GM18519 (cell line): ENCODE results near the gene RIOX2.

ENCODE experiments used
- ATAC-seq: cut with Tn5 transposase; IDR thresholded peaks from one replicate; pipeline ENCODE4 v1.9.1; 2021; ENCODE audit warnings: mild to moderate bottlenecking, moderate library complexity; ENCODE audit not compliant: unreplicated experiment, low FRiP score

Gene RIOX2

GRCh38 chr3:97991293-97991682 is 19.1 kb upstream of the RIOX2 start:
- no peak for ATAC-seq

DNA sequence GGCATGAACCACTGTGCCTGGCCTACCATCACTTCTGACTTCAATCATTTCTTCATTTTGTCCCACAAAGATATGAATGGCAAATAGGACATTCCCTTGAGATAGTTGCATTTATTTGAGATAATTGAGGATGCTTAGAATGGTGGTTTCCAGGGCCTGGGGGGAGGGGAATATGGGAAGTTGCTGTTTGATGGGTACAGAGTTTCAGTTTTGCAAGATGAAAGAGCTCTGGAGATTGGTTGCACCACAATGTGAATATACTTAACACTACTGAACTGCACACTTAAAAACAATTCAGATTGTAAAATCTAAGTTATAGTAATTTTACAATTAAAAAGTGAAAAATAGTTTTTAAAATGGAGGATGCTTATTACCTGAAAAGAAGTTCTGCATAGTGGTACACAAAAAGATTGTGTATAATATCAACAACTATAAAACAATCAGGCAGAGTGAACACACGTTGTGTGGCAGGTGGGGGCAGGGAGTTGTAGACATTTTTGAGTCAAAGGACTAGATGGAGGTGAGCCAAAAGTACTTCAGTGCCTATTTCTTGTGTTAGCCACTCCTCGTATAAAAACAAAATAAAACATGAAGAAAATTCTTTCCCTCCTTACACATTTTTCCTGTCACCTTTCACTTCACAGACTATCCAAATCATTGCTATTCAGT is 18.5 kb upstream of the RIOX2 start:
- ATAC-seq = no peak

GRCh38 chr3:97988784-97989568 is 16.7 kb upstream of the RIOX2 start:
- no peak for ATAC-seq

- no peak for ATAC-seq
Measured at GRCh38 chr3:97987306-97987705, 15.1 kb upstream of the RIOX2 start.

DNA sequence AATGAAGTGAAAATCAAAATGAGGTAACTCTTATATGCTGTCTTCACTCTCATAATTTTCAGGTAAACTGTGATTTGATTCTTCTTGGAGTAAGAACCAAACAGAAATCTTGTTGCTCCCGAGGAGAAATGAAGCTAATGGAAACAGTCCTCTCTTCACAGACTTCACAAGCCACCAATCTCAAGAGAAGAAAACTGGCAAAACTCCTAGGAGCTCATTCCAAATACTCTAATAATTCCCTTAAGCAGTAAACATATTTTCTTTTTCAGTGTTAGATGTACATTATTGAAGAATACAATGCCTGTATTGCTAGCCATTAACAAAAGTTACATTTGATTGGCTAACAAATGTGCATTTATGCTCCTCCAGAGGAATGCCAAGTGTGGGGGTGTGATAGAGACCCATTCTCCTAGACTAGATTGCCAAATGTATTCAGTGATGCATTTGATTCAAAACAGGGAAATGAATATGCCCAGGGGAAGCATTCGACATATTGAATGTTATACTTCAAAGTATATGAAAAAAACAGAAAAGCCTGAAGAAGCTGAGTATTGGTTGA is 11.8 kb upstream of the RIOX2 start:
- ATAC-seq = no peak

- ATAC-seq = no peak
Measured at GRCh38 chr3:97981886-97982285, 9.7 kb upstream of the RIOX2 start.

GRCh38 chr3:97979610-97980009 is 7.4 kb upstream of the RIOX2 start:
- ATAC-seq = no peak

DNA sequence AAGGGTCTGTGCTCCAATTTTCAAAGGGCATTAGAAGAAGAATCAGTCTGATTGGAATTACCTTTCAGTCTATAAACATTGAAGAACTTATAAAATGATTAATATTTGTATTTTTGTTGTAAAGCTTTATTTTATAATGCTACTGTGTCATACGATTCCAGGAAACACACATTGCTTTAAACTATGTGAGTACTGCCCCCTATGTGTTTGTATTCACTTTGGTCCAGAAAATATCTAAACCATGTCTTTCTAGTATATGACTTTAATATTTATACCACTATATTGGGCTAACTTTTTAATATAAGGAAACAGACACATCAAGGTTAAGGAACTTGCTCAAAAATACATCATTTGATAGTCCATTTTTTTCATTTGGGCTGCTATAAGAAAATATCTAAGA is 3.2 kb upstream of the RIOX2 start:
- ATAC-seq = no peak

DNA sequence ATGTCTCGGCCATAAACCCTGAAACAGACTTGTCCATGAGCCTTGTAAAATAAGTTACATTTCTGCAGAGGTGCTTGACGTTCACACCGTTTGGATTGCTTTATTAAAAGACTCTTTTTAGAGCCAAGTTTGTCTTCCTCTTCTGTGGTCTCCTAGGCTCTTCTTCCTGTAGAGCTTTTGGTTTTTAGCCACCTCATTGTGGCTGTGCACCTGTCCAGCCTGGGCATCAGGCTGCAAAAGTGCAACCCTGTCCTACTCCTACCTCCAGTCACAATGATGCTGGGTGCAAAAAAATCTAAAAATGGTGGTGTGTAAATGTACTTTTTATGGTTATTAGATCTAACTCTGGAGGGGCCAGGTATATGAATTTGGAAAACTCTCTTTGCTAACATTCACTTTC is 2.8 kb upstream of the RIOX2 start:
- no peak for ATAC-seq

DNA sequence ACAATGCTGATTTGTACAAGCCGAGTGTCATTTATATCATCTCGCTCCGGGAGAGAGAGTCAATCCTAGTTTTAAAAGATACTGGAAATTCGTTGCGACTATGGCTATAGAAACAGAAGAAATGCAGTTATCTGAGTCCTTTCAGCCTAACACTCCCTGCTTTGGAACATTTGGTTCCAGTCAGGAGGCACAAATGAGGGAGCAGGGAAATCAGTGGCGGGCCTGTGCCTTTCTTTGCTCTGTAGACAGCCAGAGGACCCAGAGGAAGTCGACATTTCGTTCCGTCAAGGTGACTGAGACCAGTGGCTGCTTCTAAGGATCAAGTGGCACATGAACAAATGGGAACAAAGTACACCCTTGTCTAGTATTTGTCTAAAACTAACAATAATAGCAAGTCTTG is 745 bp upstream of the RIOX2 start:
- no peak for ATAC-seq

- ATAC-seq = no peak
Measured at GRCh38 chr3:97970956-97971620, 1.1 kb downstream of the RIOX2 start.

DNA sequence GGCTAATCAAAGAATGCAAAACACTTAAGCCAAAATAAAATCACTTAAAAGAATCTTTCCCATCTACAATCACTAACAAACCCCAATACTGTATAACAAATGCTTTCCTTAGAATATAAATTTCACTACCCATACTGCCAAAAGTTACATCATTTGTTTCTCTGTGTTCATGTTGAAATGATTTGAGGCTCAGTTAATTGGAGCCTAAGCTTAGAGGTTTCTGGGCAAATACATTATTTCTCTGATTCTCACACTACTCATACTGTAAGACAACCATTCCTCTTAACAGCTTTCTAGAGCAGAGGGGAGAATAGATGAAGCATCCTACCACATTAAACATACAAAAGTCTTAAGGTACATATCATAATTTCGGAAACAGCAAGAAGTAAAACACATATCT is 2.1 kb downstream of the RIOX2 start:
- no peak for ATAC-seq

- ATAC-seq = no peak
Measured at GRCh38 chr3:97969541-97969940, 2.7 kb downstream of the RIOX2 start.

GRCh38 chr3:97968376-97968775 is 3.9 kb downstream of the RIOX2 start:
- no peak for ATAC-seq

- no peak for ATAC-seq
Measured at GRCh38 chr3:97967966-97968365, 4.3 kb downstream of the RIOX2 start.

DNA sequence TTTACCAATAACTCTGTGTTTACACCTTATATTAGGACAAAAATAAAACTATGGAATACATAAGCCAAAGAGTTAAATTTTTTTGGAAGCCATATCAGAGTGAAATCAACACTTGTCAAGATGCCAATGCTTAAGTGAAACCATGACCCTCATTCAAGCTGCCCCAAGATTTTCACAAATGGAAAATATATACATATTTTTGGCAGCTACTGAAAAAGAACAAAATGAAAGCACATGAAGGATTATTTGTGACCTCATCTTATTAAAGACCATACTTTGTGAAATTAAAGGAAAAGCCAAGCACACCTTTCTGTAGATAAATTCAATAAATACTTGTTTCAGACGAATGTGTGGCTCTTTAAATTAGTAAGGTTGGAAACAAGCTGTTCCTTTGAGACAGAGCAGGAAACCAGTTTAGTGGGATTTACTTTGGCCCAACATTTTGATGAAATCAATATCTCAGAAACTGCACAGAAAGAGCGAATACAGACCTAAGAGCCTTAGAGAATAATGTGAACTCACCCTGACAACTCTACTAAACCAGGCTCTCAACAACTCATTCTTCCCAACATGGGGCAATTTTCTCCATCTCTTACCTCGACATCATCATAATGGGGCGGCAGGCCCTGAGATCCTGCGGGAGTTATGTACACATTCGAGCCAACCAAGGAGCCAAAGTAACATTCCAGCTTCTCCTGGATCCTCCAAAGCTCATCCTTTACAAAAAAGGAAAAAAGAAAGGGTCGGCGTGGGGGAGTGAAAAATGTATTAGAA is 11.1 kb downstream of the RIOX2 start:
- ATAC-seq = no peak

GRCh38 chr3:97960551-97960950 is 11.7 kb downstream of the RIOX2 start:
- ATAC-seq = no peak

DNA sequence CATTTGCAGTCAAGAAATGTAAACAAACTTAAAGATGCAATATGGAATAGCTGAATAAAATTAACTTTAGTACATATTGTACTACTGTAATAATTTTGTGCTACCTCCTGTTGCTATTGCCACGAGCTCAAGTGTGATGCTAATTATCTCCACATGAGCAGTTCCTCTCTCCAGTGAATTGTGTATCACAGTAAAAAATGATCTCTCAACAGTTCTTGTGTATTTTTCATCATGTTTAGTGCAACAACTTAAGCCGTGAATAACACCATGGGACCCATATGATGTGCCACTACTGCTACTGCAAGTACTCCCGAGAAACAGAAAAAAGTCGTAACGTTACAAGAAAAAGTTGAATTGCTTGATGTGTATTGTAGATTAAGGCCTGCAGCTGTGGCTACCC is 12.4 kb downstream of the RIOX2 start:
- no peak for ATAC-seq

DNA sequence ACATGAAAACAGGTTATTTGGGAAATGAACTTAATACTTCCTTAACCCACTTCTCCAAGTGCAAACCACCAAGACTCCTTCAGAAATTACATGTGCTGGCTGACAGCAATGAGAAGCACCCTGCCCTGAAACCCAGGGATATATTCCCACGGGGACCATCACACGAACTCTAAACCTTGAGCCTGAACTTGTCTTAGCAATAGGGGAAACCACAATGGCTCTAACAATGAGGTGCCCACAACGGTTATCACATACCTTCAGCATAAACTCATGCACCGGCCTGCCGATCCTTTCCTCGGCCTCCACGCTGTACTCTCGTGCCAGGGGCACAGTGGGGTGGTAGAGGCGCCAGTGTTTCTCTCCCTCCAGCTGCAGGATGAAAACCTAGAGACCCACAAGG is 13.4 kb downstream of the RIOX2 start:
- ATAC-seq = no peak

DNA sequence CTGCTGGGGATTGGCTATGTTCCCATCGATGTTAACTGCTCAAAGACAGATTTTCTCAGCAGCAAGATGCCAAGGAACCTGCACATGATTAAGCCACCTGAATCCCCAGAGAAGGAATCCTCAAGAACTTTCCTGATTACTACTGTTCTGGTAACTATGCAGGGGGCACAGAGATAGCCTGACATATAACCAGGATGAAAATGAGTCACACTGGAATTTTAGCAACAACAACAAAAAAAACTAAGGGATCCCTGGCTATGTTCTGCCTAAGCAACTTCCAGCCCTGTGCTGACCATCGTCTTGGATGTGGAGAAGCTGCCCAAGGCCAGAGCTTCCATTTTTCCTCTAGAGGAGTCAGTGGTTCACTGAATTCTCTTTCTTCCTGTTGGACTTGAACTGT is 13.8 kb downstream of the RIOX2 start:
- no peak for ATAC-seq
